HepG2 (cell line): Measurements from ENCODE around the gene CSNK1D. TPM values are rescaled to one million over a fixed set of nuclear protein-coding genes. Genes with fewer than 3 reads are reported as not detected.

Experiments
- AGO2 ChIP-seq: fragments of 200-400 bp; formaldehyde crosslinking; optimal IDR thresholded peaks from 2 replicates; pipeline ENCODE3; 2017; ENCODE audit warnings: mild to moderate bottlenecking, low read depth, low read length, moderate library complexity
- ATF7-NPFF ChIP-seq: sonication (generic); formaldehyde crosslinking; IDR thresholded peaks from 2 replicates; pipeline ENCODE4 v1.8.1; 2023; ENCODE audit warnings: mild to moderate bottlenecking, low read depth, missing genetic modification reagents, moderate library complexity
- CENPT ChIP-seq: sonication (generic); formaldehyde crosslinking; IDR thresholded peaks from 2 replicates; pipeline ENCODE4 v1.8.0; 2022; ENCODE audit warnings: low read depth, mild to moderate bottlenecking, moderate library complexity, missing genetic modification reagents
- E2F1 ChIP-seq: sonication (generic); formaldehyde crosslinking; IDR thresholded peaks from 2 replicates; pipeline ENCODE4 v1.5.0; 2020; ENCODE audit warnings: missing genetic modification reagents
- FOXP4 ChIP-seq: sonication (generic); formaldehyde crosslinking; IDR thresholded peaks from 2 replicates; pipeline ENCODE4 v1.4.0; 2020; ENCODE audit warnings: missing genetic modification reagents
- GATAD2A ChIP-seq: IDR thresholded peaks from 2 replicates; pipeline ENCODE4 v1.6.1; 2016
- GLMP ChIP-seq: sonication (generic); formaldehyde crosslinking; IDR thresholded peaks from 2 replicates; pipeline ENCODE4 v1.9.0; 2021; ENCODE audit warnings: missing genetic modification reagents, mild to moderate bottlenecking, borderline replicate concordance
- HDAC2 ChIP-seq: sonication (generic); formaldehyde crosslinking; IDR thresholded peaks from 2 replicates; pipeline ENCODE4 v1.4.0; 2020; ENCODE audit warnings: missing genetic modification reagents
- HES4 ChIP-seq: sonication (generic); formaldehyde crosslinking; IDR thresholded peaks from 2 replicates; pipeline ENCODE4 v1.9.0; 2021; ENCODE audit warnings: mild to moderate bottlenecking, missing genetic modification reagents, borderline replicate concordance
- HOXA7 ChIP-seq: sonication (generic); formaldehyde crosslinking; IDR thresholded peaks from 2 replicates; pipeline ENCODE4 v1.8.1; 2022; ENCODE audit warnings: mild to moderate bottlenecking, missing genetic modification reagents, moderate library complexity
- KDM4B ChIP-seq: sonication (generic); formaldehyde crosslinking; IDR thresholded peaks from 2 replicates; pipeline ENCODE4 v1.4.0; 2020; ENCODE audit warnings: missing genetic modification reagents
- MIER2 ChIP-seq: IDR thresholded peaks from 2 replicates; pipeline ENCODE4 v1.6.1; 2016; ENCODE audit warnings: missing biosample characterization, missing genetic modification reagents
- NFIB ChIP-seq: sonication (generic); formaldehyde crosslinking; IDR thresholded peaks from 2 replicates; pipeline ENCODE4 v1.9.0; 2021; ENCODE audit warnings: missing genetic modification reagents, mild to moderate bottlenecking, borderline replicate concordance
- PATZ1 ChIP-seq: sonication (generic); formaldehyde crosslinking; IDR thresholded peaks from 2 replicates; pipeline ENCODE4 v1.4.0; 2020; ENCODE audit warnings: missing genetic modification reagents
- RAD51 ChIP-seq: fragments of 450-650 bp; IDR thresholded peaks from 2 replicates; pipeline ENCODE4 v1.6.1; 2016; ENCODE audit warnings: borderline replicate concordance
- REL ChIP-seq: sonication (generic); formaldehyde crosslinking; conservative IDR thresholded peaks from 2 replicates; pipeline ENCODE4 v1.8.0; 2022; ENCODE audit warnings: mild to moderate bottlenecking, missing genetic modification reagents, moderate library complexity
- SMC3 ChIP-seq: IDR thresholded peaks from 2 replicates; pipeline ENCODE4 v1.6.1; 2011; ENCODE audit warnings: low read length, improper control_type of control experiment
- SPEN ChIP-seq: sonication (generic); formaldehyde crosslinking; IDR thresholded peaks from 2 replicates; pipeline ENCODE4 v1.5.1; 2020; ENCODE audit warnings: low read depth, mild to moderate bottlenecking, missing genetic modification reagents
- ZBTB7B ChIP-seq: sonication (generic); formaldehyde crosslinking; IDR thresholded peaks from 2 replicates; pipeline ENCODE4 v1.4.0; 2020; ENCODE audit warnings: missing genetic modification reagents
- ZFX ChIP-seq: sonication (generic); formaldehyde crosslinking; IDR thresholded peaks from 2 replicates; pipeline ENCODE4 v1.4.0; 2020; ENCODE audit warnings: mild to moderate bottlenecking, low read depth, missing genetic modification reagents, moderate library complexity
- ZNF274 ChIP-seq: sonication (generic); formaldehyde crosslinking; IDR thresholded peaks from 2 replicates; pipeline ENCODE4 v1.5.1; 2020; ENCODE audit warnings: mild to moderate bottlenecking, missing genetic modification reagents
- ZNF556 ChIP-seq: sonication (generic); formaldehyde crosslinking; IDR thresholded peaks from 2 replicates; pipeline ENCODE4 v1.4.0; 2020; ENCODE audit warnings: mild to moderate bottlenecking, missing genetic modification reagents, borderline replicate concordance
- ZNF567 ChIP-seq: sonication (generic); formaldehyde crosslinking; IDR thresholded peaks from 2 replicates; pipeline ENCODE4 v1.8.1; 2023; ENCODE audit warnings: mild to moderate bottlenecking, missing genetic modification reagents, borderline replicate concordance
- polyA plus RNA-seq, 8 experiments: library from polyadenylated mRNA; depleted of rRNA in 3 of 8; stranded (reverse) in 7 of 8; unstranded in 1 of 8; fragments of >200 nt; fragmentation: Illumina TruSeq in 4 of 8; extraction: Trizol in 4 of 8; gene quantifications; 2 replicates each; pipeline versions ENCODE4 v1.2.1 to v1.2.3, GENCODE V29; 2011 to 2016; ENCODE audit warnings: low read depth in 4 of 8, missing spikeins in 1 of 8, mixed read lengths in 1 of 8; ENCODE audit not compliant: insufficient read depth in 1 of 8
- total RNA-seq, 5 experiments: library from RNA; depleted of rRNA; stranded (reverse); fragments of >200 nt; fragmentation: Illumina TruSeq; extraction: Trizol; gene quantifications; 2 replicates each; pipeline ENCODE4 v1.2.3, GENCODE V29; 2016; ENCODE audit warnings: low read depth in 1 of 5

Gene CSNK1D
- total and polyA plus RNA-seq, 2 of the 13 experiments (the other 11 are each of a cell fraction or from before 2014, with no cell fraction given): 31.5 to 128 TPM

DNA sequence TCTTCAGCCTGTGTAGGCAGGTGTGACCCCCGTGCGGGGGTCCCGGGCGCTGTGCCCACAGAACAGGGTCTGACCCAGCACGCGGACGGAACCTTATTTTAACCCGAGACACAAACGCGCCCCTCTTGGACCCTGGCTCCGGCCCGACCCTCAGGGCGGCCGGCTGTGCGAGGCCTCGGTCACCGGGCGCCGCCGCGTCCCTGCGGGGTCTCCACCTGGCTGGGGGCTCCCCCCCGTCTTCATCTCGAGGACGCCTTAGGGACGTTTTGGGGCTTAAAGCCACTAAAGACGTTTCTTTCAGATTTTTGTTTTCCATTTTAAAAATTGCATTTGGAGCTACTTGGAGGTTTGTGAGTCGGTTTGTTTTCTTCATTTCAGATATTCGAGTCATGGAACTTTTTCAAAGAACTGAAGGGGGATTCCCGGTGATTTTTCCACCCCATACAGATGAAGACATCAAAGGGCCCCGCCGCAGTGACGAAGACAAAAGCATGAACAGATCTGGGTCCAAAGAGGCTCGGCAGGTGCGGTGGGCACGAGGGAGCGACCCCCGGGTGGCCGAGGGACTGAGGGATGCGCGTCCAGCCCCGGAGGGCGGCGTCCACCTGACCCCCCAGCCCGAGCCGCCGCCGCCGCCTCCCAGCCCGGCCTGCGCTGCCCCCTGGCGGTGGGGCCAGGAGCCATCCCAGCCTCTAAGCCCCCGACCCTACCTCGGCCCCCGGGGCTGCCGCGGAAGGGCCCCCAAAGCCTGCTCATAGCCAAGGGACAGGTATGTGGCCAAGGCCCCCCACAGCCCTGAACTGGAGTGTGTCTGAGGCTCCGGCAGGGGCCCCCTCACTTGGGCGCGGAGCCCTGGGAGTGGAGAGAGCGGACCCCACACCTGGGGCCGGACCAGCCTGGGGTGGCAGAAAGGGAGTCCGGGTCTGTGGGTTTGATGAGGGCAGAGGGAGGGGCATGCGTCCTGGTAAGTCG is 47.7 kb upstream of the CSNK1D start (continued):
- TF ChIP-seq SMC3: no peak; the same call in 1 of the 2 replicates
- TF ChIP-seq GATAD2A (CRISPR knock-in tag): no peak
- TF ChIP-seq ZNF556 (CRISPR knock-in tag): peak; percentile 48; the same call in 1 of the 2 replicates
- no peak for TF ChIP-seq KDM4B (CRISPR knock-in tag)
- no peak for TF ChIP-seq FOXP4 (CRISPR knock-in tag)
- TF ChIP-seq ZNF274 (CRISPR knock-in tag): no peak
- peak; percentile 70; the same call in 1 of the 2 replicates for TF ChIP-seq HES4 (CRISPR knock-in tag)
- peak; percentile 12 for TF ChIP-seq AGO2
- no peak for TF ChIP-seq GLMP (CRISPR knock-in tag)
- TF ChIP-seq ZBTB7B (CRISPR knock-in tag): peak; percentile 77; the same call in 1 of the 2 replicates
- TF ChIP-seq CENPT (CRISPR knock-in tag): 0 out of 2 replicates have a peak, but pooled peaks have one; percentile 65
- peak; percentile 97 for TF ChIP-seq PATZ1 (CRISPR knock-in tag)
- TF ChIP-seq RAD51: no peak
- TF ChIP-seq MIER2 (CRISPR knock-in tag): no peak
- TF ChIP-seq HDAC2 (CRISPR knock-in tag): peak; percentile 32; the same call in 1 of the 2 replicates
- TF ChIP-seq REL (CRISPR knock-in tag): 0 out of 2 replicates have a peak, but pooled peaks have one; percentile 5
- peak; percentile 38; the same call in 1 of the 2 replicates for TF ChIP-seq ZFX (CRISPR knock-in tag)
- no peak; the same call in 1 of the 2 replicates for TF ChIP-seq SPEN
- no peak for TF ChIP-seq E2F1
- TF ChIP-seq NFIB (CRISPR knock-in tag): 0 out of 2 replicates have a peak, but pooled peaks have one; percentile 72
- TF ChIP-seq HOXA7 (CRISPR knock-in tag): no peak
- TF ChIP-seq ATF7-NPFF (CRISPR knock-in tag): peak; percentile 50; the same call in 1 of the 2 replicates
- no peak for TF ChIP-seq ZNF567
